B cell (primary cell): Measurements from ENCODE around the gene LSS.

Experiments used
- EZH2 ChIP-seq: IDR thresholded peaks from 2 replicates; pipeline ENCODE4 v1.6.1; 2012; ENCODE audit warnings: borderline replicate concordance, low read depth, mild to moderate bottlenecking, moderate library complexity, low read length; ENCODE audit not compliant: insufficient read depth, poor library complexity, severe bottlenecking
- TF ChIP-seq, protein P1 (sequence below): fragments of 200-600 bp; IDR thresholded peaks from one replicate; pipeline ENCODE4 v1.8.0; 2022; ENCODE audit warnings: antibody characterized with exemption, mild to moderate bottlenecking

DNA sequence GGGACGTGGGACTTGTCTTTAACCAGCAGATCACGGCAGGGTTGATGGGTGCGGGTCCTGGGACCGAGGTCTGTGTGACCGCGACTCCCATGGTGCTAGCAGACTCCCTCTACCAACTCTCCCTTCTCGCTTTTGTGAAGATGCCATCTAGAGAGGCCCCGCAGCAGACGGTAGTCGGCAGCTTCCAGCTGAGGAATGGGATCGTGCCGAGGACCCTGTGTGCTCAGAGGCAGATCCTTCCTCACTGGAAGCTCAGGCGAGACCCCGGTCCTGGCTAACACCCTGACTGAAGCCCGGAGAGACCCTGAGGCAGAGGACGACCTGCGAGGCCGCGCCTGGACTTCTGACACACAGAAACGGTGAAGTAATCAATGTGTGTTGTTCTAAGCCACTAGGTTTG is 31.8 kb downstream of the LSS start:
- TF ChIP-seq, protein P1, sequence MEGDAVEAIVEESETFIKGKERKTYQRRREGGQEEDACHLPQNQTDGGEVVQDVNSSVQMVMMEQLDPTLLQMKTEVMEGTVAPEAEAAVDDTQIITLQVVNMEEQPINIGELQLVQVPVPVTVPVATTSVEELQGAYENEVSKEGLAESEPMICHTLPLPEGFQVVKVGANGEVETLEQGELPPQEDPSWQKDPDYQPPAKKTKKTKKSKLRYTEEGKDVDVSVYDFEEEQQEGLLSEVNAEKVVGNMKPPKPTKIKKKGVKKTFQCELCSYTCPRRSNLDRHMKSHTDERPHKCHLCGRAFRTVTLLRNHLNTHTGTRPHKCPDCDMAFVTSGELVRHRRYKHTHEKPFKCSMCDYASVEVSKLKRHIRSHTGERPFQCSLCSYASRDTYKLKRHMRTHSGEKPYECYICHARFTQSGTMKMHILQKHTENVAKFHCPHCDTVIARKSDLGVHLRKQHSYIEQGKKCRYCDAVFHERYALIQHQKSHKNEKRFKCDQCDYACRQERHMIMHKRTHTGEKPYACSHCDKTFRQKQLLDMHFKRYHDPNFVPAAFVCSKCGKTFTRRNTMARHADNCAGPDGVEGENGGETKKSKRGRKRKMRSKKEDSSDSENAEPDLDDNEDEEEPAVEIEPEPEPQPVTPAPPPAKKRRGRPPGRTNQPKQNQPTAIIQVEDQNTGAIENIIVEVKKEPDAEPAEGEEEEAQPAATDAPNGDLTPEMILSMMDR = no peak
- no peak for TF ChIP-seq EZH2
